Cardiac muscle cell (in vitro differentiated cells and primary cell): ENCODE measurements around the gene MAD1L1. TPM values are rescaled to one million over a fixed set of nuclear protein-coding genes. Genes with fewer than 3 reads are reported as not detected.

Source experiments
- DNase-seq, 2 donors: peaks; one replicate each; pipeline versions ENCODE4 v3.0.0 to v3.0.0-alpha.2; 2010 to 2017; ENCODE audit warnings: low read depth in 1 of 2, low spot score in 1 of 2
- H3K27ac ChIP-seq: fragments of 200-600 bp; sonication (generic); 2 replicates; pipeline ENCODE4 v1.5.1; 2016
- H3K27me3 ChIP-seq: fragments of 200-600 bp; sonication (generic); 2 replicates; pipeline ENCODE4 v1.6.0; 2016; ENCODE audit warnings: control low read depth
- H3K36me3 ChIP-seq: fragments of 200-600 bp; sonication (generic); 2 replicates; pipeline ENCODE4 v1.5.1; 2016; ENCODE audit warnings: control low read depth
- H3K4me1 ChIP-seq: fragments of 200-600 bp; sonication (generic); 2 replicates; pipeline ENCODE4 v1.8.1; 2017; ENCODE audit warnings: low read depth, mild to moderate bottlenecking, mixed run types
- H3K4me3 ChIP-seq: fragments of 200-600 bp; sonication (generic); 2 replicates; pipeline ENCODE4 v1.5.1; 2016; ENCODE audit warnings: mild to moderate bottlenecking
- H3K9me3 ChIP-seq: fragments of 200-600 bp; sonication (generic); 2 replicates; pipeline ENCODE4 v1.5.1; 2017; ENCODE audit warnings: low read depth, mild to moderate bottlenecking, control low read depth
- CTCF ChIP-seq: IDR thresholded peaks from 2 replicates; pipeline ENCODE4 v1.5.1; 2012; ENCODE audit warnings: low read depth, mild to moderate bottlenecking, low read length
- polyA plus RNA-seq: library from polyadenylated mRNA; unstranded; fragments of >200 nt; fragmentation: Nextera tagmentation; extraction: Ambion mirVana; gene quantifications from 2 replicates; pipeline ENCODE4 v1.2.1, GENCODE V29; 2016
- total RNA-seq: library from RNA; depleted of rRNA; stranded (reverse); fragments of >200 nt; gene quantifications from 2 replicates; pipeline ENCODE4 v1.2.3, GENCODE V29; 2016

The MAD1L1 gene
- total and polyA plus RNA-seq, 2 experiments from 2014 or later, result 38.3 to 56.2 TPM

- Histone ChIP-seq H3K4me3 (no peak overlapping the region), H3K27ac (no peak overlapping the region), H3K36me3 (no peaks in the 10 kb centered on the region), H3K9me3 (no peaks in the 10 kb centered on the region), H3K4me1 (peaks cover 16% of the 10 kb centered on the region), H3K27me3 (no peaks in the 10 kb centered on the region)
- no peak for DNase-seq
- TF ChIP-seq CTCF, result no peak
These were observed 184.2 kb downstream of the MAD1L1 start for GRCh38 chr7:2048531-2048930.

GRCh38 chr7:2048006-2048405, 184.7 kb downstream of the MAD1L1 start:
- Histone ChIP-seq H3K4me3 (no peak overlapping the region), H3K36me3 (no peaks in the 10 kb centered on the region), H3K9me3 (no peaks in the 10 kb centered on the region), H3K27ac (no peak overlapping the region), H3K27me3 (no peaks in the 10 kb centered on the region), H3K4me1 (peaks cover 16% of the 10 kb centered on the region)
- TF ChIP-seq CTCF, result no peak
- DNase-seq, result no peak

GRCh38 chr7:2046581-2047565, 185.9 kb downstream of the MAD1L1 start:
- no peaks in the 10 kb centered on the region for H3K36me3 ChIP-seq
- peaks cover 15% of the 10 kb centered on the region for H3K4me1 ChIP-seq
- TF ChIP-seq CTCF, result no peak
- DNase-seq, result no peak
- no peak overlapping the region for H3K4me3 ChIP-seq
- no peak overlapping the region for H3K27ac ChIP-seq
- H3K27me3 ChIP-seq, result no peaks in the 10 kb centered on the region
- no peaks in the 10 kb centered on the region for H3K9me3 ChIP-seq

DNA sequence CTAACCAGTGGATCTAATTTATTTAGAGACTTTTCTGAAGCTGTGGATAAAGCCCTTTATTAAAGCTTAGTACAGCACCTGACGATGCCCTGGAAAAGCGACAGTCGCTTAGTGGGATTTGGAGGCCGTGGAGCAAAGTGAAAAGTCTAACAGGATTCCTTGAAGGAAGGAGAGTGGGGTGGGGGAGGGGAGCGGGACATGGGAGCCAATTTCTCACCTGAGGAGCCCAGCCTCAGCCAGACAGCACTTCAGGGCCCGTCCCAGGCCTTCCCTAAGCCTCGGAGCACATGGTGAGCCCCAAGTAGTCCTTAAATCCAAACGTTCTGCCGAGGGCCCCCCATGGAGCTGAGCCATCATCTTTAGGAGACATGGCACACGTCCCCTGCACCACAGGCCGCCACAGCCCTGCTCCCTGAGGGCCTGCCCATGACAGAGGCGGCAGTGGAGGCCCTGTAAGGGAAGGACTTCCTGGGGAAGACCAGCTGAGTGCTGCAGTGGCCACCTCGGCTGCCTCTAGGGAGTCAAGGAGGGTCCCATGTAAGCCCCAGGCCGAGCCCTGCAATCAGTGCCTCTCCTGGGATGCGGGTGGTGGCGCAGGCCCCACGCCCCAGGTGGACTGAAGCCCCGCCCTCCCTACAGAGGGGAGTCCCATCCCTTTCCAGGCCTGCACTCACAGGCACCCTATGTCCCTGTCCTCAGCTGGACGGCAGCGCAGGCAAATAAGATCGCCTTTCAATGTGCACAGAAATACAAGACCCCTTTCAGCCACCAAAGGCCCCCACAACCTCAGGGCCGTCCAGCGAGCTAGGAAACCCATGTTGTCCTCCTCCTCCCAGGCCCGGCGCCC, 187.0 kb downstream of the MAD1L1 start:
- Histone ChIP-seq H3K9me3 (no peaks in the 10 kb centered on the region), H3K27ac (no peak overlapping the region), H3K4me3 (no peak overlapping the region), H3K4me1 (peaks cover 13% of the 10 kb centered on the region), H3K36me3 (no peaks in the 10 kb centered on the region), H3K27me3 (no peaks in the 10 kb centered on the region)
- TF ChIP-seq CTCF, result no peak
- no peak for DNase-seq

- Histone ChIP-seq H3K9me3 (no peaks in the 10 kb centered on the region), H3K36me3 (no peaks in the 10 kb centered on the region), H3K4me3 (no peak overlapping the region), H3K4me1 (peaks cover 10% of the 10 kb centered on the region), H3K27ac (no peak overlapping the region), H3K27me3 (no peaks in the 10 kb centered on the region)
- DNase-seq, result no peak
- TF ChIP-seq CTCF, result no peak
These were observed 187.8 kb downstream of the MAD1L1 start for GRCh38 chr7:2044883-2045471.
